Neural progenitor cell (in vitro differentiated cells): ENCODE measurements around the gene TMEM263. TPM values are rescaled to one million over a fixed set of nuclear protein-coding genes. Genes with fewer than 3 reads are reported as not detected.
"Not testable (repeated sequence)": the region's sequence is repeated elsewhere in the genome, so short reads cannot be mapped to it uniquely, and the experiment has no call there.

Experiments
- DNase-seq: peaks from one replicate; pipeline ENCODE4 v3.0.0-alpha.2; 2016; ENCODE audit warnings: low spot score
- H2AFZ ChIP-seq: fragments of 200-600 bp; sonication (generic); replicated peaks from 2 replicates; pipeline ENCODE4 v1.6.1; 2016; ENCODE audit warnings: antibody characterized with exemption
- H3F3A ChIP-seq: fragments of 200-600 bp; sonication (generic); 2 replicates; pipeline ENCODE4 v1.6.1; 2016; ENCODE audit warnings: antibody characterized with exemption, low read depth
- H3K27ac ChIP-seq: fragments of 200-600 bp; sonication (generic); 2 replicates; pipeline ENCODE4 v1.5.1; 2016; ENCODE audit warnings: mild to moderate bottlenecking
- H3K27me3 ChIP-seq: fragments of 200-600 bp; sonication (generic); 2 replicates; pipeline ENCODE4 v1.6.1; 2016; ENCODE audit warnings: mild to moderate bottlenecking, moderate library complexity
- H3K36me3 ChIP-seq: fragments of 200-600 bp; sonication (generic); 2 replicates; pipeline ENCODE4 v1.5.1; 2016
- H3K4me1 ChIP-seq: fragments of 200-600 bp; sonication (generic); 2 replicates; pipeline ENCODE4 v1.6.1; 2016; ENCODE audit warnings: mixed run types
- H3K4me2 ChIP-seq: fragments of 200-600 bp; sonication (generic); 2 replicates; pipeline ENCODE4 v1.6.1; 2016
- H3K4me3 ChIP-seq: fragments of 200-600 bp; sonication (generic); 2 replicates; pipeline ENCODE4 v1.5.1; 2016
- H3K79me2 ChIP-seq: fragments of 200-600 bp; sonication (generic); 2 replicates; pipeline ENCODE4 v1.6.1; 2016; ENCODE audit warnings: low read depth
- H3K9ac ChIP-seq: fragments of 200-600 bp; sonication (generic); 2 replicates; pipeline ENCODE4 v1.6.1; 2016
- H3K9me3 ChIP-seq: fragments of 200-600 bp; sonication (generic); 2 replicates; pipeline ENCODE4 v1.5.1; 2016; ENCODE audit warnings: low read depth
- H4K20me1 ChIP-seq: fragments of 200-600 bp; sonication (generic); 2 replicates; pipeline ENCODE4 v1.6.1; 2016; ENCODE audit warnings: low read depth
- H3K27ac Mint-ChIP-seq: 3 replicates; pipeline ENCODE4 v1.8.0; 2021; ENCODE audit warnings: mixed read lengths
- H3K27me3 Mint-ChIP-seq: 2 replicates; pipeline ENCODE4 v1.8.0; 2022; ENCODE audit warnings: low read depth, mild to moderate bottlenecking, inconsistent platforms, moderate library complexity, mixed read lengths; ENCODE audit not compliant: insufficient read depth
- H3K36me3 Mint-ChIP-seq: 3 replicates; pipeline ENCODE4 v1.8.0; 2021; ENCODE audit warnings: mixed read lengths
- H3K4me1 Mint-ChIP-seq: 3 replicates; pipeline ENCODE4 v1.8.0; 2021; ENCODE audit warnings: mixed read lengths
- H3K4me3 Mint-ChIP-seq: 3 replicates; pipeline ENCODE4 v1.8.0; 2021; ENCODE audit warnings: mild to moderate bottlenecking, moderate library complexity, mixed read lengths
- H3K9me3 Mint-ChIP-seq: 3 replicates; pipeline ENCODE4 v1.8.0; 2020; ENCODE audit warnings: mixed read lengths
- CTCF ChIP-seq: fragments of 200-600 bp; sonication (generic); IDR thresholded peaks from 2 replicates; pipeline ENCODE4 v1.5.1; 2017; ENCODE audit warnings: antibody characterized with exemption, mild to moderate bottlenecking
- EZH2 ChIP-seq: fragments of 200-600 bp; sonication (generic); IDR thresholded peaks from 2 replicates; pipeline ENCODE4 v1.6.1; 2017; ENCODE audit warnings: antibody characterized with exemption, mild to moderate bottlenecking, moderate library complexity
- EZH2phosphoT487 ChIP-seq: fragments of 200-600 bp; sonication (generic); IDR thresholded peaks from 2 replicates; pipeline ENCODE4 v1.6.1; 2017; ENCODE audit warnings: antibody characterized with exemption
- total RNA-seq: library from RNA; depleted of rRNA; stranded (reverse); fragments of >200 nt; gene quantifications from 2 replicates; pipeline ENCODE4 v1.2.3, GENCODE V29; 2015; ENCODE audit warnings: low replicate concordance

Gene TMEM263
- total RNA-seq, 1 donor from 2014 or later, result 39.7 TPM

- no peak overlapping the region for H3K27ac ChIP-seq
These were observed 38.2 kb upstream of the TMEM263 start for GRCh38 chr12:106917503-106917902.

GRCh38 chr12:106918746-106919145 is 37.0 kb upstream of the TMEM263 start:
- H3K9ac ChIP-seq, result no peak overlapping the region
- no peak overlapping the region for H3K27ac Mint-ChIP-seq
- no peak overlapping the region for H3K27ac ChIP-seq

More at GRCh38 chr12:106917503-106917902, 38.2 kb upstream of the TMEM263 start:
- no peaks in the 10 kb centered on the region for H3K9me3 Mint-ChIP-seq
- H2AFZ ChIP-seq, result no peak overlapping the region
- no peak overlapping the region for H3K4me3 ChIP-seq
- peak overlapping the region; percentile 5 for H3K27ac Mint-ChIP-seq
- H3K9me3 ChIP-seq, result no peaks in the 10 kb centered on the region
- H3K4me3 Mint-ChIP-seq, result peak overlapping the region; percentile 48
- no peaks in the 10 kb centered on the region for H3K36me3 ChIP-seq
- H3K9ac ChIP-seq, result no peak overlapping the region
- H3K36me3 Mint-ChIP-seq, result no peaks in the 10 kb centered on the region
- no peak for DNase-seq
- H3K4me1 ChIP-seq, result peaks cover 28% of the 10 kb centered on the region
- peaks cover 7% of the 10 kb centered on the region for H4K20me1 ChIP-seq
- TF ChIP-seq CTCF (no peak), EZH2 (no peak), EZH2phosphoT487 (no peak)
- H3F3A ChIP-seq, result peaks cover 29% of the 10 kb centered on the region
- H3K79me2 ChIP-seq, result no peaks in the 10 kb centered on the region
- H3K27me3 ChIP-seq, result no peaks in the 10 kb centered on the region
- peaks cover 15% of the 10 kb centered on the region for H3K27me3 Mint-ChIP-seq
- peaks cover 46% of the 10 kb centered on the region for H3K4me1 Mint-ChIP-seq
- peak overlapping the region; percentile 59 for H3K4me2 ChIP-seq

GRCh38 chr12:106919910-106920544 is 35.7 kb upstream of the TMEM263 start:
- H3K79me2 ChIP-seq, result no peaks in the 10 kb centered on the region
- peak overlapping the region; percentile 41 for H3K4me2 ChIP-seq
- H4K20me1 ChIP-seq, result peaks cover 7% of the 10 kb centered on the region
- Mint-ChIP-seq H3K9me3 (peaks cover 2% of the 10 kb centered on the region), H3K27ac (no peak overlapping the region), H3K4me1 (peaks cover 42% of the 10 kb centered on the region), H3K27me3 (peaks cover 12% of the 10 kb centered on the region), H3K36me3 (no peaks in the 10 kb centered on the region), H3K4me3 (no peak overlapping the region)
- no peak overlapping the region for H3K4me3 ChIP-seq
- no peak overlapping the region for H3K27ac ChIP-seq
- DNase-seq, result peak; percentile 74
- peaks cover 28% of the 10 kb centered on the region for H3K4me1 ChIP-seq
- H3K9me3 ChIP-seq, result peaks cover 3% of the 10 kb centered on the region
- H3F3A ChIP-seq, result peaks cover 29% of the 10 kb centered on the region
- no peaks in the 10 kb centered on the region for H3K27me3 ChIP-seq
- no peak for TF ChIP-seq EZH2
- TF ChIP-seq CTCF, result peak; percentile 95
- H3K9ac ChIP-seq, result no peak overlapping the region
- no peaks in the 10 kb centered on the region for H3K36me3 ChIP-seq
- H2AFZ ChIP-seq, result no peak overlapping the region

More at GRCh38 chr12:106918746-106919145, 37.0 kb upstream of the TMEM263 start:
- H3K36me3 Mint-ChIP-seq, result no peaks in the 10 kb centered on the region
- H3K9me3 Mint-ChIP-seq, result peaks cover 2% of the 10 kb centered on the region
- Histone ChIP-seq H3K4me1 (peaks cover 28% of the 10 kb centered on the region), H3K4me2 (peak overlapping the region; percentile 59), H2AFZ (no peak overlapping the region), H3K4me3 (no peak overlapping the region), H3F3A (peaks cover 29% of the 10 kb centered on the region), H3K9me3 (no peaks in the 10 kb centered on the region), H3K27me3 (no peaks in the 10 kb centered on the region), H3K79me2 (no peaks in the 10 kb centered on the region), H4K20me1 (peaks cover 7% of the 10 kb centered on the region), H3K36me3 (no peaks in the 10 kb centered on the region)
- peak; percentile 86 for DNase-seq
- H3K27me3 Mint-ChIP-seq, result peaks cover 12% of the 10 kb centered on the region
- peak overlapping the region; percentile 17 for H3K4me3 Mint-ChIP-seq
- H3K4me1 Mint-ChIP-seq, result peaks cover 44% of the 10 kb centered on the region
- TF ChIP-seq EZH2phosphoT487 (no peak), CTCF (peak; percentile 94)

- not testable (repeated sequence) for H3K79me2 ChIP-seq, H3K27me3 ChIP-seq, H3K4me2 ChIP-seq, H3K36me3 ChIP-seq, H3K4me3 ChIP-seq, H3K36me3 Mint-ChIP-seq, H3K27ac Mint-ChIP-seq, H3K4me3 Mint-ChIP-seq, H3K9me3 Mint-ChIP-seq, H3K27me3 Mint-ChIP-seq, H2AFZ ChIP-seq, H3K27ac ChIP-seq, DNase-seq, H4K20me1 ChIP-seq, H3K9ac ChIP-seq, H3K9me3 ChIP-seq
- Histone ChIP-seq H3F3A (peaks cover 28% of the 10 kb centered on the region), H3K4me1 (peaks cover 27% of the 10 kb centered on the region)
- peaks cover 28% of the 10 kb centered on the region for H3K4me1 Mint-ChIP-seq
These were observed 33.7 kb upstream of the TMEM263 start for GRCh38 chr12:106921976-106922375.

GRCh38 chr12:106923594-106923993 is 32.1 kb upstream of the TMEM263 start:
- H3K79me2 ChIP-seq, H3K36me3 ChIP-seq, H3K4me3 Mint-ChIP-seq, H4K20me1 ChIP-seq, H3K27ac Mint-ChIP-seq, H3K9ac ChIP-seq, H3K9me3 ChIP-seq, H3K27me3 Mint-ChIP-seq, H2AFZ ChIP-seq, H3K27ac ChIP-seq, H3K36me3 Mint-ChIP-seq, H3K27me3 ChIP-seq, DNase-seq, H3K4me2 ChIP-seq, H3K9me3 Mint-ChIP-seq, H3K4me3 ChIP-seq: not testable (repeated sequence)
- H3F3A ChIP-seq, result peaks cover 12% of the 10 kb centered on the region
- peaks cover 12% of the 10 kb centered on the region for H3K4me1 Mint-ChIP-seq
- H3K4me1 ChIP-seq, result peaks cover 11% of the 10 kb centered on the region
